Naive thymus-derived CD4-positive, alpha-beta T cell (primary cell): Measurements from ENCODE around the gene UMPS. TPM values are rescaled to one million over a fixed set of nuclear protein-coding genes. Genes with fewer than 3 reads are reported as not detected.

ENCODE experiments used
- ATAC-seq: fragments of 150-1000 bp; cut with Tn5 transposase; 2 replicates; pipeline ENCODE4 v1.10.0; 2021; ENCODE audit warnings: mild to moderate bottlenecking, moderate library complexity
- CTCF ChIA-PET: fragments of 350-600 bp; sonication (Branson Sonifier 250); formaldehyde crosslinking; loops from one replicate; lab custom pipeline; 2021; ENCODE audit warnings: antibody characterized with exemption; lab: Charles Lee
- POLR2A ChIA-PET: fragments of 350-600 bp; sonication (Branson Sonifier 250); formaldehyde crosslinking; loops from one replicate; lab custom pipeline; 2021; ENCODE audit warnings: antibody characterized with exemption, inconsistent platforms; lab: Charles Lee
- DNase-seq, 9 donors: peaks; one replicate each; pipeline versions ENCODE4 v3.0.0 to v3.0.0-alpha.2; 2020 to 2022; ENCODE audit warnings: mixed read lengths in 1 of 9
- H3K27ac ChIP-seq: one replicate; pipeline ENCODE4 v1.7.0; 2013; ENCODE audit warnings: mild to moderate bottlenecking, low read depth, low read length, moderate library complexity
- H3K27me3 ChIP-seq, 2 donors: one replicate each; pipeline ENCODE4 v1.7.0; 2013; ENCODE audit warnings: low read length in 2 of 2, mild to moderate bottlenecking in 2 of 2, moderate library complexity in 2 of 2; ENCODE audit not compliant: control insufficient read depth in 2 of 2, insufficient read depth in 2 of 2
- H3K36me3 ChIP-seq, 3 experiments: 1 replicate in 2 of 3; 2 replicates in 1 of 3; pipeline ENCODE4 v1.7.0; 2013; ENCODE audit warnings: low read length in 3 of 3, mild to moderate bottlenecking in 3 of 3, moderate library complexity in 1 of 3; ENCODE audit not compliant: insufficient read depth in 3 of 3, control insufficient read depth in 2 of 3
- H3K4me1 ChIP-seq, 2 donors: one replicate each; pipeline ENCODE4 v1.7.0; 2013; ENCODE audit warnings: low read length in 2 of 2, mild to moderate bottlenecking in 2 of 2, moderate library complexity in 1 of 2; ENCODE audit not compliant: control insufficient read depth in 2 of 2, insufficient read depth in 2 of 2
- H3K4me3 ChIP-seq: 2 replicates; pipeline ENCODE4 v1.7.0; 2013; ENCODE audit warnings: mild to moderate bottlenecking, low read length
- H3K9me3 ChIP-seq, 3 experiments: 1 replicate in 2 of 3; 2 replicates in 1 of 3; pipeline ENCODE4 v1.7.0; 2013; ENCODE audit warnings: low read length in 3 of 3; ENCODE audit not compliant: control insufficient read depth in 2 of 3
- H3K27ac Mint-ChIP-seq, 9 donors: one replicate each; pipeline ENCODE4 v1.8.0; 2020 to 2022; ENCODE audit warnings: mixed read lengths in 9 of 9, mild to moderate bottlenecking in 8 of 9, moderate library complexity in 5 of 9, inconsistent platforms in 2 of 9
- H3K27me3 Mint-ChIP-seq, 5 donors: one replicate each; pipeline ENCODE4 v1.8.0; 2021 to 2022; ENCODE audit warnings: mixed read lengths in 5 of 5, mild to moderate bottlenecking in 1 of 5
- H3K36me3 Mint-ChIP-seq, 5 donors: one replicate each; pipeline ENCODE4 v1.8.0; 2020 to 2022; ENCODE audit warnings: mixed read lengths in 5 of 5, mild to moderate bottlenecking in 3 of 5, inconsistent platforms in 1 of 5
- H3K4me1 Mint-ChIP-seq, 7 donors: one replicate each; pipeline ENCODE4 v1.8.0; 2020 to 2022; ENCODE audit warnings: mixed read lengths in 7 of 7, mild to moderate bottlenecking in 3 of 7, inconsistent platforms in 1 of 7
- H3K4me3 Mint-ChIP-seq, 10 donors: one replicate each; pipeline ENCODE4 v1.8.0; 2020 to 2022; ENCODE audit warnings: mild to moderate bottlenecking in 10 of 10, mixed read lengths in 10 of 10, moderate library complexity in 6 of 10, inconsistent platforms in 2 of 10
- H3K9me3 Mint-ChIP-seq, 11 donors: one replicate each; pipeline ENCODE4 v1.8.0; 2020 to 2022; ENCODE audit warnings: mixed read lengths in 11 of 11, mild to moderate bottlenecking in 4 of 11, inconsistent platforms in 1 of 11, moderate library complexity in 1 of 11
- intact Hi-C, 2 donors: fragments of 100-400 bp; cut with micrococcal nuclease; formaldehyde crosslinking; loops; one replicate each; pipeline ENCODE4 v1.15.1; 2023
- polyA plus RNA-seq, 2 donors: library from polyadenylated mRNA; unstranded; fragments of 300-500 nt; fragmentation: Illumina TruSeq; gene quantifications; one replicate each; pipeline ENCODE4 v1.2.3, GENCODE V29; 2021
- total RNA-seq, 6 experiments: library from RNA in 5 of 6; stranded (reverse) in 5 of 6; gene quantifications; 1 replicate in 5 of 6; 2 replicates in 1 of 6; pipeline ENCODE4 v1.2.3 and lab custom pipeline; 2021 to 2026

The UMPS gene
- total and polyA plus RNA-seq, 7 experiments from 2014 or later, result 13.2 to 41.8 (median 24.8) TPM

DNA sequence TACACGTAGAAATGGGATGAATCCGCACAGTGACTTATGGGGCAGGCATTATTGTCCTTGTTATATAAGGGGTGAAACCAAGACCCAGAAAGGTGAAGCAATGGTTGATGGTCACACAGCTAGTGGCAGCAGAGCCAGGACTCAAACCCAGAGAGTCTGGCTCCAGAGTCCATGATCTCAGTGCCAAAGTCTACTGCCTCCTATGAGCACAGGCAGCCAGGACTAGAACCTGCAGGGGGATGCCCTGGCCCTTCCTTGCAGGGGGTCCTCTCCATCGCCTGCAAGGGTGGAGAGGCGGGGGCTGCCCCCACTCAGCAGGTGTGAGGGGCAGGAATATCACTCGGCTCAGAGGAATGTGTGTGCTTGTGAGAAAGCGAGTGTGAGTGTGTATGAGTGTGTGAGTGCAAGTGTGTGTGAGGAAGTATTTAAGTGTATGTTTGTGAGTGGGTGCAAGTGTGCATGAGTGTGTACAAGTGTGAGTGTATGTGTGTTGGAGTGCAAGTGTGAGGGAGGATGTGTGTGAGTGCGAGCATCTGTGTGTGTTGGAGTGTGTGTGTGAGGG lies 44.7 kb downstream of the UMPS start:
- DNase-seq (no peak), ATAC-seq (no peak)
- no peaks in the 10 kb centered on the region for H3K4me1 ChIP-seq
- H3K27ac ChIP-seq, result no peak overlapping the region
- H3K36me3 Mint-ChIP-seq, result no peaks in the 10 kb centered on the region
- peaks cover 0 to 5% (median 0%) of the 10 kb centered on the region in 7 donors for H3K4me1 Mint-ChIP-seq
- H3K27ac Mint-ChIP-seq, result peak overlapping the region in 1 of 9 donors; percentile 70
- no peak overlapping the region for H3K4me3 Mint-ChIP-seq
- H3K4me3 ChIP-seq, result no peak overlapping the region
- peaks cover 0 to 31% (median 21%) of the 10 kb centered on the region in 5 donors for H3K27me3 Mint-ChIP-seq
- no peaks in the 10 kb centered on the region for H3K9me3 Mint-ChIP-seq
- intact Hi-C loops, result no loop called here
- ChIA-PET POLR2A (no interaction called here), CTCF (interaction anchor here (0.6 kb wide), 1 partner anchor 14 kb away, joined by 3 read pairs; no protein-coding TSS in a partner anchor)
- no peaks in the 10 kb centered on the region for H3K9me3 ChIP-seq
- no peaks in the 10 kb centered on the region for H3K36me3 ChIP-seq
- H3K27me3 ChIP-seq, result no peaks in the 10 kb centered on the region

DNA sequence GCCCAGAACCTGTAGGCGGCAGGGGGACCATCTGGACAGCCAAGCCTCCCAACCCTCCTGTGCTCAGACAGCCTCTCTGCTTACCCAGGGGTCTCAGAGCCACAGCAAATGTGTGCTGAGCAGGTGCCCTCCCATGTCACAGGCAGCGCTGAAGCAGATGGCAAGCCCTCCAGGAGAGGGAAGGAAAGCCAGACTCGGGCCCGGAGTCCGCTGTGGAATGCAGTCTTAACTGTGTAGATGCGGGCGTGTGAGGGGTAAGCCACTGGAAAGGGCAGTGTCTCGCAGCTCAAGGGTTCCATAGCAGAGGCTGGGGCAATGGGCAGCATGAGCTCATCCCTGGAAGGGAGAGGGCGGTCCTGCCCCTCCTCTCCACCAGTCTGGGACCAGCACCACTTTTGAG lies 45.6 kb downstream of the UMPS start:
- Mint-ChIP-seq H3K9me3 (no peaks in the 10 kb centered on the region), H3K4me1 (peaks cover 0 to 7% (median 6%) of the 10 kb centered on the region in 7 donors), H3K36me3 (no peaks in the 10 kb centered on the region), H3K27me3 (peaks cover 0 to 29% (median 20%) of the 10 kb centered on the region in 5 donors), H3K27ac (no peak overlapping the region), H3K4me3 (no peak overlapping the region)
- ATAC-seq (no peak), DNase-seq (no peak)
- intact Hi-C loops, result no loop called here
- POLR2A ChIA-PET, result no interaction called here
- Histone ChIP-seq H3K9me3 (no peaks in the 10 kb centered on the region), H3K4me3 (no peak overlapping the region), H3K27me3 (no peaks in the 10 kb centered on the region), H3K27ac (no peak overlapping the region), H3K4me1 (no peaks in the 10 kb centered on the region), H3K36me3 (no peaks in the 10 kb centered on the region)
- CTCF ChIA-PET, result no interaction called here

DNA sequence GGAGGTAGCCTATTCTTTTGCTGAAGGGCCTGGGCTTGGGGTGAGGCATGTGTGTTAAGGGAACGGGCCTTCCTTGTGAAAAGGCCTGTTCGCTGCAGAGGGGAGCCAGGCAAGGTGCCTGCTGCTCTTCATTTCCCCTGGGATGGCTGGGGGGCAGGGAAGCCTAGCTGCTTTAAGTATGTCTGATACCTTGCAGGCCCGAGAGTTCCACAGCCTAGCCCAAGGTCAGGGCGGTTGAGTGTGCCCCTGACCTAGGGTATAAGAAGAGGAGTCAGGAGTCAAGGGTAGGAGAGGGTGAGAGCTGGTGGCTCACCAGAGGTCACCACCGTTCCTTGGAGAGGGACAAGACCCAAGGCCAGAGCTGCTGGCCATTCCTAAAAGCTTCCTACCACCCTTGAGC lies 46.6 kb downstream of the UMPS start:
- H3K27me3 Mint-ChIP-seq, result peaks cover 0 to 26% (median 14%) of the 10 kb centered on the region in 5 donors
- H3K27me3 ChIP-seq, result no peaks in the 10 kb centered on the region
- H3K9me3 ChIP-seq, result no peaks in the 10 kb centered on the region
- no peak overlapping the region for H3K27ac ChIP-seq
- no peak for ATAC-seq
- no peaks in the 10 kb centered on the region for H3K36me3 Mint-ChIP-seq
- H3K4me3 Mint-ChIP-seq, result no peak overlapping the region
- peaks cover 0 to 12% (median 7%) of the 10 kb centered on the region in 7 donors for H3K4me1 Mint-ChIP-seq
- no peaks in the 10 kb centered on the region for H3K36me3 ChIP-seq
- intact Hi-C loops, result no loop called here
- H3K4me1 ChIP-seq, result no peaks in the 10 kb centered on the region
- ChIA-PET CTCF (no interaction called here), POLR2A (no interaction called here)
- no peak overlapping the region for H3K4me3 ChIP-seq
- peak overlapping the region in 1 of 9 donors; percentile 37 for H3K27ac Mint-ChIP-seq
- no peak for DNase-seq
- H3K9me3 Mint-ChIP-seq, result no peaks in the 10 kb centered on the region

DNA sequence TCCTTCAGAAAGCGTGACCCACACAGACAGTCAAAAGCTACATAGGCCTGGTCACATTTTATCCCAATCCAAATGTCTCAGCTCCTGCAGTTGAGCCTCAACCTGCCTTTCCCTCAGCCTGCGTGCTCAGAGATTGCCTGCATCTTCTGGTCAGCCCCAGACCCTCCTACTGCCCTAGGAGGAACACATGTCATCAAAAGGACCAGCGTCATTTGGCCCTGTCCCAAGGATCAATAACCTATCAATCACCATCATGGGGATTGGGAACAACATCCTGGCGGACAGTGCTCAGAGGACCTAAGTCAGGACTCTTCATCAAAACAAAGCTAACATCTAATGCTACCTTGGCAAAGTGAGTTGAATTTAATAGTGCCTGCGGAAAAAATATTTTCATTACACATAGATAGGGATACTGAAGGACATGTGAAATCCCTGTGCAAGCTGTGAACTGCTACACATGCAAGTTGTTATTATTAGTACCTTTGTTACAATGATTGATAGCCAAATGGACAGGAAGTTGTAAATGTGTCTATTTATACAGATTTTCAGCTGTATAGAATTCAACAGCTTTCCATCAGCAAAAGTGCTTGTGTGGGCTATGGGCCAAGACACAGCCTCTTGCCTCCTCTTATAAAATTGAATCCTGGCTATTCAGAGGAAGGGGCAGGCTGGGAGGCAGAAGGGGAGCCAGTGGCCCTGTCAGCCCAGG lies 47.7 kb downstream of the UMPS start:
- ATAC-seq, result no peak
- Mint-ChIP-seq H3K4me1 (peaks cover 0 to 12% (median 7%) of the 10 kb centered on the region in 7 donors), H3K4me3 (no peak overlapping the region), H3K36me3 (no peaks in the 10 kb centered on the region), H3K27ac (no peak overlapping the region), H3K9me3 (no peaks in the 10 kb centered on the region), H3K27me3 (peaks cover 0 to 24% (median 7%) of the 10 kb centered on the region in 5 donors)
- no peaks in the 10 kb centered on the region for H3K9me3 ChIP-seq
- ChIA-PET POLR2A (no interaction called here), CTCF (no interaction called here)
- intact Hi-C loops, result no loop called here
- no peak for DNase-seq
- no peak overlapping the region for H3K4me3 ChIP-seq
- H3K36me3 ChIP-seq, result no peaks in the 10 kb centered on the region
- no peaks in the 10 kb centered on the region for H3K4me1 ChIP-seq
- H3K27me3 ChIP-seq, result no peaks in the 10 kb centered on the region
- H3K27ac ChIP-seq, result no peak overlapping the region

DNA sequence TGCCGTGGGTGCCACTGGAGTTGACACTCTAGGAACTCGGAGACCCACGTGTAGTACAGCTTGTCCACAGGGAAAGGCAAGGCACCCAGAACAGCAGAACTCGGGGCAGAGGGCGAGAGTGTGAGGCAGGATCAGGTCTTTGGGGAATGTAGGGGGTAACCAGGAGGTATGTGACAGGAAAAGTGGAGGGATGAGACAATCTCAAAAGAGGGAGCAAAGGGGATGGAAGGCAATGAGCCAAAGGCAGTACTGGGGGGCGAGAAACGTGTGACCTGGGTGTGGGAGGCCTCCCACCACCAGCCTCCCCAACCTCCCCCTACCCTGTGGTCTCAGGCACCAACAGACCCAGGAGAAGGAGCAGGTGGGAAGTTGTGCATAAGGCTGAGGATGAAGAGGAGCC lies 48.9 kb downstream of the UMPS start:
- DNase-seq (no peak), ATAC-seq (no peak)
- Mint-ChIP-seq H3K27me3 (peaks cover 0 to 20% (median 7%) of the 10 kb centered on the region in 5 donors), H3K4me3 (no peak overlapping the region), H3K4me1 (peaks cover 0 to 12% (median 7%) of the 10 kb centered on the region in 7 donors), H3K9me3 (no peaks in the 10 kb centered on the region), H3K27ac (no peak overlapping the region), H3K36me3 (no peaks in the 10 kb centered on the region)
- no peak overlapping the region for H3K4me3 ChIP-seq
- no peaks in the 10 kb centered on the region for H3K9me3 ChIP-seq
- intact Hi-C loops, result no loop called here
- CTCF ChIA-PET, result interaction anchor here (1.1 kb wide), 1 partner anchor 8 kb away, joined by 3 read pairs; no protein-coding TSS in a partner anchor
- no peaks in the 10 kb centered on the region for H3K36me3 ChIP-seq
- H3K4me1 ChIP-seq, result no peaks in the 10 kb centered on the region
- no peak overlapping the region for H3K27ac ChIP-seq
- POLR2A ChIA-PET, result no interaction called here
- H3K27me3 ChIP-seq, result no peaks in the 10 kb centered on the region

DNA sequence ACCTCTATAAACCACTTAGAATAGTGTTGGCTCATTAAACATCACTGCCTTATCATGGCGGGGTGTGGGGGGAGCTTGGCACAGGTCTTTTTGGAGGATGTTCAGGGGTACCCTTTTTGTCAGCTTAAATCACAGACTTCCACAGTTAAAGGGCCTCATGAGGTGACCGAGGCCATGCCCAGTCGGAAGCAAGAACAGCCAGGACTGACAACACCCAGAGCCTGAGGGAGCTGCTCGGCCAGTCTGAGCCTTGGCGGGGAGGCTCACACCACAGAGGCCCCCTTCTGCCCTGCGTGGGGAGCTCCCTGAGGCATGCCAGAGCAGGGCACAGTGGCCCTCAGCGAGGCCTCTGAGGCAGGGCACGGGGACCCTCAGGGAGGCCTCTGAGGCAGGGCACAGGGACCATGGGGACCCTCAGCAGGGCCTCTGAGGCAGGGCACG lies 49.5 kb downstream of the UMPS start:
- Mint-ChIP-seq H3K4me1 (peaks cover 0 to 13% (median 7%) of the 10 kb centered on the region in 7 donors), H3K9me3 (no peaks in the 10 kb centered on the region), H3K27ac (no peak overlapping the region), H3K27me3 (peaks cover 0 to 20% (median 7%) of the 10 kb centered on the region in 5 donors), H3K36me3 (no peaks in the 10 kb centered on the region), H3K4me3 (no peak overlapping the region)
- intact Hi-C loops, result no loop called here
- no peak for ATAC-seq
- H3K27me3 ChIP-seq, result no peaks in the 10 kb centered on the region
- POLR2A ChIA-PET, result no interaction called here
- CTCF ChIA-PET, result interaction anchor here (0.7 to 1.1 kb wide), 2 partner anchors 8 to 9 kb away, joined by 3 read pairs; no protein-coding TSS in a partner anchor
- no peaks in the 10 kb centered on the region for H3K9me3 ChIP-seq
- no peak for DNase-seq
- no peaks in the 10 kb centered on the region for H3K36me3 ChIP-seq
- no peaks in the 10 kb centered on the region for H3K4me1 ChIP-seq
- H3K4me3 ChIP-seq, result no peak overlapping the region
- H3K27ac ChIP-seq, result no peak overlapping the region
